ENCODE measurements around the gene CNNM2. TPM values are rescaled to one million over a fixed set of nuclear protein-coding genes. Genes with fewer than 3 reads are reported as not detected.

The CNNM2 gene
- total and polyA plus RNA-seq, 2 donors (not counting 1 experiment from before 2014, with no cell fraction given) = 6.6 to 21.6 TPM

GRCh38 chr10:102964713-102965112 lies 46.6 kb downstream of the CNNM2 start:
- no peak overlapping the region for H3K27ac ChIP-seq (ENCODE audit: low read length in 2 of 2)
- no peaks in the 10 kb centered on the region for H3K9me3 ChIP-seq (ENCODE audit: control extremely low read depth in 1 of 3, control insufficient read depth in 2 of 3, insufficient read depth in 1 of 3, low read length in 2 of 3)
- TF ChIP-seq CTCF (IDR thresholded peaks at IDR 0.05) = no peak
- TF ChIP-seq EZH2 (IDR thresholded peaks at IDR 0.05; ENCODE audit: borderline replicate concordance, insufficient read depth, low read depth, low read length, poor library complexity, severe bottlenecking) = no peak
- no peaks in the 10 kb centered on the region for H3K4me1 Mint-ChIP-seq
- H3K36me3 ChIP-seq (replicated peaks in 1 of 2; ENCODE audit: control extremely low read depth in 1 of 2, control insufficient read depth in 1 of 2, extremely low read depth in 1 of 2, insufficient read depth in 2 of 2, low read length in 1 of 2) = no peaks in the 10 kb centered on the region
- no peak overlapping the region for H3K27ac Mint-ChIP-seq
- no peak overlapping the region for H3K4me2 ChIP-seq (replicated peaks; ENCODE audit: low read depth, low read length, poor library complexity, severe bottlenecking)
- no peaks in the 10 kb centered on the region for H3K27me3 Mint-ChIP-seq
- no peaks in the 10 kb centered on the region for H4K20me1 ChIP-seq (ENCODE audit: control insufficient read depth, insufficient read depth, low read length, poor library complexity, severe bottlenecking)
- no peak overlapping the region for H3K9ac ChIP-seq (ENCODE audit: low read length)
- no peak overlapping the region for H3K4me3 ChIP-seq (ENCODE audit: control extremely low read depth in 1 of 5, extremely low read depth in 1 of 5, insufficient read depth in 1 of 5, low read depth in 2 of 5, low read length in 4 of 5)
- POLR2A ChIA-PET = no interaction called here
- DNase-seq = no peak
- no peaks in the 10 kb centered on the region for H3K27me3 ChIP-seq (replicated peaks in 1 of 4; ENCODE audit: control extremely low read depth in 1 of 4, control insufficient read depth in 3 of 4, insufficient read depth in 4 of 4, low read length in 3 of 4)
- no peaks in the 10 kb centered on the region for H3K4me1 ChIP-seq (ENCODE audit: control insufficient read depth in 2 of 2, insufficient read depth in 2 of 2, low read length in 2 of 2)
- WGBS (ENCODE audit: insufficient coverage) = 98% methylated on average over 6 of the region's 8 CpGs
- ATAC-seq (ENCODE audit: low read depth) = no peak
- no peaks in the 10 kb centered on the region for H3K9me3 Mint-ChIP-seq (ENCODE audit: insufficient read depth)
- CTCF ChIA-PET = no interaction called here
- H3K79me2 ChIP-seq (ENCODE audit: control insufficient read depth, insufficient read depth, low read length) = no peaks in the 10 kb centered on the region
- H3K4me3 Mint-ChIP-seq = no peak overlapping the region
- H2AFZ ChIP-seq (ENCODE audit: insufficient read depth, low read depth, low read length, poor library complexity, severe bottlenecking) = no peak overlapping the region
- intact Hi-C loops (cut with micrococcal nuclease) = no loop called here

GRCh38 chr10:102965311-102965851 lies 47.3 kb downstream of the CNNM2 start:
- Mint-ChIP-seq H3K4me3 (no peak overlapping the region), H3K4me1 (no peaks in the 10 kb centered on the region), H3K27ac (no peak overlapping the region), H3K27me3 (no peaks in the 10 kb centered on the region), H3K9me3 (ENCODE audit: insufficient read depth) (no peaks in the 10 kb centered on the region)
- ATAC-seq (ENCODE audit: low read depth) = no peak
- no peaks in the 10 kb centered on the region for H3K27me3 ChIP-seq (replicated peaks in 1 of 4; ENCODE audit: control extremely low read depth in 1 of 4, control insufficient read depth in 3 of 4, insufficient read depth in 4 of 4, low read length in 3 of 4)
- POLR2A ChIA-PET = no interaction called here
- TF ChIP-seq CTCF (IDR thresholded peaks at IDR 0.05) = no peak
- no peak for TF ChIP-seq EZH2 (IDR thresholded peaks at IDR 0.05; ENCODE audit: borderline replicate concordance, insufficient read depth, low read depth, low read length, poor library complexity, severe bottlenecking)
- no peak for DNase-seq
- no peak overlapping the region for H2AFZ ChIP-seq (ENCODE audit: insufficient read depth, low read depth, low read length, poor library complexity, severe bottlenecking)
- WGBS (ENCODE audit: insufficient coverage) = 100% methylated on average over 1 of the region's 7 CpGs
- H3K27ac ChIP-seq (ENCODE audit: low read length in 2 of 2) = no peak overlapping the region
- no peaks in the 10 kb centered on the region for H3K36me3 ChIP-seq (replicated peaks in 1 of 2; ENCODE audit: control extremely low read depth in 1 of 2, control insufficient read depth in 1 of 2, extremely low read depth in 1 of 2, insufficient read depth in 2 of 2, low read length in 1 of 2)
- no peak overlapping the region for H3K4me3 ChIP-seq (ENCODE audit: control extremely low read depth in 1 of 5, extremely low read depth in 1 of 5, insufficient read depth in 1 of 5, low read depth in 2 of 5, low read length in 4 of 5)
- H3K9me3 ChIP-seq (ENCODE audit: control extremely low read depth in 1 of 3, control insufficient read depth in 2 of 3, insufficient read depth in 1 of 3, low read length in 2 of 3) = no peaks in the 10 kb centered on the region
- no peaks in the 10 kb centered on the region for H3K79me2 ChIP-seq (ENCODE audit: control insufficient read depth, insufficient read depth, low read length)
- H3K4me1 ChIP-seq (ENCODE audit: control insufficient read depth in 2 of 2, insufficient read depth in 2 of 2, low read length in 2 of 2) = no peaks in the 10 kb centered on the region
- H4K20me1 ChIP-seq (ENCODE audit: control insufficient read depth, insufficient read depth, low read length, poor library complexity, severe bottlenecking) = no peaks in the 10 kb centered on the region
- H3K9ac ChIP-seq (ENCODE audit: low read length) = no peak overlapping the region
- no peak overlapping the region for H3K4me2 ChIP-seq (replicated peaks; ENCODE audit: low read depth, low read length, poor library complexity, severe bottlenecking)
- CTCF ChIA-PET = no interaction called here
- intact Hi-C loops (cut with micrococcal nuclease) = no loop called here
